Natural killer cell treated with Interleukin-12 subunit alpha and Interleukin-12 subunit beta and Interleukin-15 and Interleukin-18, amount 100 ng/mL, for 72 hours (primary cell): ENCODE results near the gene COL4A3. TPM values are rescaled to one million over a fixed set of nuclear protein-coding genes. Genes with fewer than 3 reads are reported as not detected.

Experiments
- ATAC-seq, 2 donors: fragments of 150-1000 bp; cut with Tn5 transposase in 1 of 2; sonication (Bioruptor Pico), chemical (Tn5 transposase) in 1 of 2; 2 replicates each; pipeline ENCODE4 v1.10.0; 2021
- DNase-seq: peaks from one replicate; pipeline ENCODE4 v3.0.0; 2022; ENCODE audit warnings: low spot score
- H3K27ac Mint-ChIP-seq, 2 donors: 1 replicate in 1 of 2; 2 replicates in 1 of 2; pipeline ENCODE4 v1.8.0; 2022; ENCODE audit warnings: mixed read lengths in 2 of 2, mild to moderate bottlenecking in 1 of 2, moderate library complexity in 1 of 2
- H3K27me3 Mint-ChIP-seq, 2 donors: 1 replicate in 1 of 2; 2 replicates in 1 of 2; pipeline ENCODE4 v1.8.0; 2022; ENCODE audit warnings: mixed read lengths in 2 of 2
- H3K36me3 Mint-ChIP-seq: one replicate; pipeline ENCODE4 v1.8.0; 2022; ENCODE audit warnings: mixed read lengths
- H3K4me1 Mint-ChIP-seq, 2 donors: 1 replicate in 1 of 2; 2 replicates in 1 of 2; pipeline ENCODE4 v1.8.0; 2022; ENCODE audit warnings: low read depth in 2 of 2, mixed read lengths in 2 of 2, mild to moderate bottlenecking in 1 of 2
- H3K4me3 Mint-ChIP-seq: one replicate; pipeline ENCODE4 v1.8.0; 2022; ENCODE audit warnings: mixed read lengths
- H3K9me3 Mint-ChIP-seq: 2 replicates; pipeline ENCODE4 v1.8.0; 2022; ENCODE audit warnings: mixed read lengths
- total RNA-seq, 2 donors: library from RNA; stranded (reverse); gene quantifications; one replicate each; pipeline ENCODE4 v1.2.3, GENCODE V29; 2022

COL4A3 gene
- total RNA-seq, 2 donors from 2014 or later: 0.22 to 0.62 TPM

- DNase-seq (no peak), ATAC-seq (no peak)
- Mint-ChIP-seq H3K4me3 (no peak overlapping the region), H3K9me3 (no peaks in the 10 kb centered on the region), H3K27ac (no peak overlapping the region), H3K4me1 (no peaks in the 10 kb centered on the region), H3K36me3 (no peaks in the 10 kb centered on the region), H3K27me3 (no peaks in the 10 kb centered on the region)
Observed at GRCh38 chr2:227296671-227297405, 132.4 kb downstream of the COL4A3 start.

GRCh38 chr2:227301523-227301922, 137.1 kb downstream of the COL4A3 start:
- H3K27ac Mint-ChIP-seq: no peak overlapping the region
- H3K36me3 Mint-ChIP-seq: no peaks in the 10 kb centered on the region
- ATAC-seq: no peak
- no peaks in the 10 kb centered on the region for H3K4me1 Mint-ChIP-seq
- no peaks in the 10 kb centered on the region for H3K27me3 Mint-ChIP-seq
- DNase-seq: no peak
- no peak overlapping the region for H3K4me3 Mint-ChIP-seq
- H3K9me3 Mint-ChIP-seq: no peaks in the 10 kb centered on the region

GRCh38 chr2:227308784-227309183, 144.4 kb downstream of the COL4A3 start:
- Mint-ChIP-seq H3K9me3 (no peaks in the 10 kb centered on the region), H3K4me1 (no peaks in the 10 kb centered on the region), H3K4me3 (no peak overlapping the region), H3K36me3 (no peaks in the 10 kb centered on the region), H3K27ac (no peak overlapping the region), H3K27me3 (peaks cover 0 to 2% of the 10 kb centered on the region in 2 donors)
- ATAC-seq (no peak), DNase-seq (no peak)

- H3K4me3 Mint-ChIP-seq: no peak overlapping the region
- DNase-seq: no peak
- no peaks in the 10 kb centered on the region for H3K36me3 Mint-ChIP-seq
- H3K27ac Mint-ChIP-seq: no peak overlapping the region
- H3K27me3 Mint-ChIP-seq: peaks cover 0 to 2% of the 10 kb centered on the region in 2 donors
- no peaks in the 10 kb centered on the region for H3K4me1 Mint-ChIP-seq
- no peaks in the 10 kb centered on the region for H3K9me3 Mint-ChIP-seq
- no peak for ATAC-seq
Observed at GRCh38 chr2:227310756-227311110, 146.3 kb downstream of the COL4A3 start.

- Mint-ChIP-seq H3K4me1 (no peaks in the 10 kb centered on the region), H3K36me3 (no peaks in the 10 kb centered on the region), H3K27me3 (peaks cover 0 to 2% of the 10 kb centered on the region in 2 donors), H3K27ac (no peak overlapping the region), H3K4me3 (no peak overlapping the region), H3K9me3 (peaks cover 3% of the 10 kb centered on the region)
- DNase-seq: no peak
- ATAC-seq: no peak
Observed at GRCh38 chr2:227311861-227312506, 147.6 kb downstream of the COL4A3 start.

- no peak for DNase-seq
- Mint-ChIP-seq H3K4me1 (no peaks in the 10 kb centered on the region), H3K27ac (no peak overlapping the region), H3K4me3 (no peak overlapping the region), H3K9me3 (peaks cover 4% of the 10 kb centered on the region), H3K36me3 (peaks cover 2% of the 10 kb centered on the region), H3K27me3 (peaks cover 0 to 2% of the 10 kb centered on the region in 2 donors)
- no peak for ATAC-seq
Observed at GRCh38 chr2:227312579-227312978, 148.2 kb downstream of the COL4A3 start.

- Mint-ChIP-seq H3K36me3 (peaks cover 4% of the 10 kb centered on the region), H3K27ac (no peak overlapping the region), H3K27me3 (peaks cover 0 to 2% of the 10 kb centered on the region in 2 donors), H3K4me1 (no peaks in the 10 kb centered on the region), H3K4me3 (no peak overlapping the region), H3K9me3 (peaks cover 4% of the 10 kb centered on the region)
- DNase-seq: no peak
- ATAC-seq: no peak
Observed at GRCh38 chr2:227313310-227313709, 148.9 kb downstream of the COL4A3 start.

GRCh38 chr2:227317834-227318233, 153.4 kb downstream of the COL4A3 start:
- no peak for DNase-seq
- peaks cover 4% of the 10 kb centered on the region for H3K36me3 Mint-ChIP-seq

GRCh38 chr2:227320305-227321094, 156.1 kb downstream of the COL4A3 start:
- peaks cover 26 to 30% of the 10 kb centered on the region in 2 donors for H3K4me1 Mint-ChIP-seq
- ATAC-seq (no peak), DNase-seq (no peak)
- peaks cover 4% of the 10 kb centered on the region for H3K36me3 Mint-ChIP-seq
- H3K27ac Mint-ChIP-seq: peak overlapping the region in 1 of 2 donors; percentile 26
- peak overlapping the region; percentile 2 for H3K4me3 Mint-ChIP-seq
- H3K27me3 Mint-ChIP-seq: no peaks in the 10 kb centered on the region
- peaks cover 9% of the 10 kb centered on the region for H3K9me3 Mint-ChIP-seq

More at GRCh38 chr2:227317834-227318233, 153.4 kb downstream of the COL4A3 start:
- peaks cover 5 to 12% of the 10 kb centered on the region in 2 donors for H3K4me1 Mint-ChIP-seq
- no peak for ATAC-seq
- no peak overlapping the region for H3K4me3 Mint-ChIP-seq
- peaks cover 7% of the 10 kb centered on the region for H3K9me3 Mint-ChIP-seq
- no peaks in the 10 kb centered on the region for H3K27me3 Mint-ChIP-seq
- H3K27ac Mint-ChIP-seq: no peak overlapping the region

GRCh38 chr2:227322530-227323205, 158.2 kb downstream of the COL4A3 start:
- peaks cover 38 to 44% of the 10 kb centered on the region in 2 donors for H3K4me1 Mint-ChIP-seq
- peaks cover 5% of the 10 kb centered on the region for H3K9me3 Mint-ChIP-seq
- peak overlapping the region; percentile 60 for H3K4me3 Mint-ChIP-seq
- no peak for ATAC-seq
- no peak for DNase-seq
- no peaks in the 10 kb centered on the region for H3K27me3 Mint-ChIP-seq
- H3K27ac Mint-ChIP-seq: peak overlapping the region; percentile 31 to 32
- peaks cover 2% of the 10 kb centered on the region for H3K36me3 Mint-ChIP-seq

- Mint-ChIP-seq H3K4me3 (peak overlapping the region; percentile 88), H3K36me3 (no peaks in the 10 kb centered on the region), H3K4me1 (peaks cover 38 to 48% of the 10 kb centered on the region in 2 donors)
Observed at GRCh38 chr2:227323818-227324217, 159.4 kb downstream of the COL4A3 start.

GRCh38 chr2:227324642-227324994, 160.2 kb downstream of the COL4A3 start:
- Mint-ChIP-seq H3K9me3 (peaks cover 5% of the 10 kb centered on the region), H3K36me3 (no peaks in the 10 kb centered on the region), H3K27ac (peak overlapping the region; percentile 78 to 79), H3K27me3 (no peaks in the 10 kb centered on the region), H3K4me3 (peak overlapping the region; percentile 88), H3K4me1 (peaks cover 38 to 46% of the 10 kb centered on the region in 2 donors)
- DNase-seq (no peak), ATAC-seq (no peak)

More at GRCh38 chr2:227323818-227324217, 159.4 kb downstream of the COL4A3 start:
- peak overlapping the region in 1 of 2 donors; percentile 79 for H3K27ac Mint-ChIP-seq
- peaks cover 5% of the 10 kb centered on the region for H3K9me3 Mint-ChIP-seq
- no peak for ATAC-seq
- H3K27me3 Mint-ChIP-seq: no peaks in the 10 kb centered on the region
- no peak for DNase-seq

- peak; percentile 95 for DNase-seq
- Mint-ChIP-seq H3K36me3 (no peaks in the 10 kb centered on the region), H3K4me1 (peaks cover 38 to 41% of the 10 kb centered on the region in 2 donors), H3K4me3 (peak within 1 kb of the TSS; percentile 88), H3K9me3 (peaks cover 5% of the 10 kb centered on the region), H3K27me3 (no peaks in the 10 kb centered on the region), H3K27ac (peak within 1 kb of the TSS; percentile 78 to 89)
- peak; percentile 100 for ATAC-seq
Observed at GRCh38 chr2:227324995-227325838, 160.8 kb downstream of the COL4A3 start, which contains the start of gene MFF. Gene MFF, plus strand, starts transcription at chr2:227325251. Its CDS starts 5,415 bp downstream, at chr2:227330666.
